Stimulated activated CD4-positive, alpha-beta T cell treated with anti-CD3 and anti-CD28 coated beads, TNF-alpha, amount 100 ng/mL, for 48 hours (primary cell): ENCODE data around the gene CPSF4L.

ENCODE experiments used
- DNase-seq, 3 donors: peaks; one replicate each; pipeline ENCODE4 v3.0.0-alpha.2; 2020; ENCODE audit warnings: low read depth in 3 of 3

The CPSF4L gene

DNA sequence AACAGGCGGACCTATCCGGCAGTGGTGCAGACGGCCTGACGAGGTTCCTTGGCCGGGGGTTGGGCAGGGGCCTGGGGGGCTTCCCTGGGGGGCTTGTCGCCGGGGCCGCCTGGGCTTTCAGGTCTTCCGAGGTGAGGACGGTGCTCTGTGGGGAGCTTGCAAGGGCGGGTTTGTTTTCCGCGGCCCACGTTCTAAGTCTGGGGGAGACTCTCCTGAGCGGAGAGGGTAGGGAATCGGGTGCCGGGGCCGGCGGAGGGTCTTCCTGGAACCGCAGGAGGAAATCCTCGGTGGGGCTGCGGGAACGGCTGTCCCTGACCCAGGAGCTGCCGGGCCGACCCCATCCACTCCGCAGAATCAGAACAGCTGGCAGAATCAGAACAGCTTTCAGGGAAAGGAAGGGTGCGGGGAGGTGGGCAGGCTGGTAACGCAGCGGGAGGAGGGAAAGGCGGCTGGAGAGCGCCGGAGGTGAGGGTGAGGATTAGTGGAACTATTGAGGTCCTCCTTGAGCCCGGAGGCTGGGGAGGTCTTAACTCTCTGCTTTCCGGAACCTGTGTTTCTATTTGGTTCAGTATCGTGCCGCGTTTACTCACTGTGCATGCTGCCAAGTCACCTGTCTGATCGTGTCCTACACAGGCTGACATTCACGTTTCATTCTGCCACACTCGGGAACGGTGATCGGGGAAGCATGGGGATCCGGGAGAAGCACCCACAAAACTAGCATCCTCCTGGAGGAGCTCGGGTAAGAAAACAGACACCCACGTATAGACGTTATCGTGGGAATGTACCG, 28.9 kb downstream of the CPSF4L start:
- peak in 2 of 3 donors; percentile 6 to 14 for DNase-seq

DNA sequence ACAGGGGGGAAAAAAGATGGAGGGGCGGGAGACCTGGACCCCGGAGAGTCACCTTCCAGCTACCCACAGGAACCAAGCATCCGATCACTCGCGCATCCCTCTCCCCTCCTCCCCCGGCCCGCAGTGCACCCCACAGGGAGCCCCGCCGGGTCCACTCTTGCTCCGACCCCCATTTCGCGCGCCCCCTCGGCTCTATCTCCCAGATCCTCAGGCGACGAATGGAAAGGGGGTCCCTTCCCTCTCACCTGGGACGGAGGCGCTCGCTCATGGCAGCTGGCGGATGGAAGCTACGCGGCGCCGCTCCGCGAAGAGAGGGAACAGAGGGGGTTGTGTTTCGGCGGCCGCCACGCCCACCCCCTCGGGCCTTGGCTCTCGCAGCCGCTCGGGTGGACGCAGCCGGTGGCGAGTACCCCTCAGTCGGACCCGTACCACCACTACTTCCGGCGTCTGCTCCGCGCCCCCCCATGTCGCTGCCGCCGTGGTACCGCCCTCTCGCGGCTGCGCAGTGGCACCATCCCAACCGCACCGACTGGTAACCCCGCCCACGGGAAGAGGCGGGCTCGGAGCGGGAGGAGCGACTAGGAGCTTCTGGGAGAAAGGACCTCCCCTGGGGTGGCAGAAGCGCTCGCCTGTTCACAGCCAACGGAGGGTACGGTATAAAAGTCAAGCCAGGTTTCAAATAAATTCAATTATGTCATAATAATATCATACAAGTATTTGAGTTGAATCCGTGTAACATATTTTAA, 29.7 kb downstream of the CPSF4L start:
- DNase-seq = peak; percentile 93 to 97 (median 97)

DNA sequence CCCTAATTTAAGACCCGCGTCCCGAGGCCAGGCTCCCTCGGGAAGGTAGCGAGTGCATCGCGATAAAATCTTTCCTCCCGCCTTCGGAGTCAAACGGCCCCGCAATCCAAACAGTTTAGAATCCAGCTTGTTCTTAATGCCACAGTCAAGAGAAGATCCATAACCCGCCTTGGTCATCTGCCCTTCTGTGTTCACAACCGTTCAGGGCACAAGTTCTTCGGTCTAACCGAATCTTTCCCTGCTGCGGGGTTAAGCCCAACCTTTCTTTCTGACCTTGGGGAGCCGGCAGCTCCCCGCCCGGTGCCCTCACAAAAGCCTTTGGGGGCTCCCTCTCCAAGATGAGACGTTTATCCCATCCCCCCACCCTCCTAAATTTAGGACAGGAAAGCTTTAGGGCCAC, 30.3 kb downstream of the CPSF4L start:
- DNase-seq = no peak

DNA sequence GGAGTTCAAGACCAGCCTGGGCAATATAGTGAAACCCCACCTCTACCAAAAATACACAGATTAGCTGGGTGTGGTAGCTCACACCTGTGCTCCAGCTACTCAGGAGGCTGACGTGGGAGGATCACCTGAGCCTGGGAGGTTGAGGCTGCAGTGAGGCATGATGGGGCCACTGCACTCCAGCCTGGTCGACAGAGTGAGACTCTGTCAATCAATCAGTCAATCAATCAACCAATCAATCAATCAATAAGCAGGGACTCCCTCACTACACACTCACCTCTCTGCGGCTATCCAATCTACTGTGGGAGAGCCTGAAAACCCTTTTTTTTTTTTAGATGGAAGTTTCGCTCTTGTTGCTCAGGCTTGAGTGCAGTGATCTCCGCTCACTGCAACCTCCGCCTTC, 31.6 kb downstream of the CPSF4L start:
- DNase-seq = no peak

DNA sequence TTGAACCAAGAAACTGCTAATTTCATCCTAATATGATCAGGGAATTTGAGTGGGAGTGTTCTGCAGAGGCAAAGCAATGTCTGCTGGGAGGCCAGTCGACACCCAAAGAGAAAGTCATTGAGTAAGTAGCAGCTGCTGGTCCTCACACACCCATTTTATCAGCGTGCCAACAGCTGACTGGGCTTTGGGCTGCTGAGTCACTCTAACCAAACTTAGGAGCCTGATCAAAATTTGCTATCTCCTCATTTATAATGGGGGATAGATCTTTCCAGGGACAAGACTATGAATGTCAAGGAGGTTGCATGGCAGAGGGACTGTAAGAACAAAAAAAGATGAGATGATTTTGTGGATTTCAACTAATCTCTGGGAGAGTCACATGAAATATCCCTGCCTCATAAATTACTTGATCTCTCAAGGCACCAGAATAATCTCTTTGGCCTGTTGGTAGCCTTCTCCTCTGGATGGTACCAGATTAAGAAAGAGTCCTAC, 32.9 kb downstream of the CPSF4L start:
- DNase-seq = peak in 1 of 3 donors; percentile 3

- DNase-seq = no peak
Measured at GRCh38 chr17:73227944-73228343, 33.7 kb downstream of the CPSF4L start.

GRCh38 chr17:73227379-73227778, 34.3 kb downstream of the CPSF4L start:
- no peak for DNase-seq

DNA sequence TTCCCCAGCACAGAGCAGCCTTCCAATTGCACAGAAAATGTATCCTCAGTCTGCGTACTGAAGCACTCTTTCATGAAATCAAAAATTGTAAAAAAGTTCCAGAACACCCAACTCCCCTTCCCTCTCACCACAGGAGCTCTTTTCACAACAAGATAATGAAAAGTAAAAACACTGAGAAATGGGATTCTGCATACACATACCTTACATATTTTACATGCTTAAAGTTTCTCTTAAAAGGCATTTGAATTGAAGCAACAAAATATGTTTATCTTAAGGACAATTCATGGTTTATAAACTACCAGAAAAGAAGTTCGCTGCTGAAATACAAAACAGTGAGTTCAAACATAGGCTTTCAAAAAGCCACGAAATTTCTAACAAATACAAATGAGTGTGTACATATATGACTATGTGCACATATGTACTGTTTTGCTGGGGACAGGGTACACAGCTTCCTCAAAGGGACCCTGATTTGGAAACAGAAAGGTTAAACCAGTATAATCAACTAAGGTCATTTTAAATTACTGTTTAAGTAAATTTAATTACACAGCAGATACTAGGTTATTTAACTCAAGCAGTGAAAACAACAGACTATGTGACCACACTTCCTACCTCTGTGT, 35.0 kb downstream of the CPSF4L start:
- no peak for DNase-seq

- no peak for DNase-seq
Measured at GRCh38 chr17:73224663-73225305, 36.9 kb downstream of the CPSF4L start.

GRCh38 chr17:73224237-73224636, 37.4 kb downstream of the CPSF4L start:
- no peak for DNase-seq

GRCh38 chr17:73223626-73224230, 38.0 kb downstream of the CPSF4L start:
- DNase-seq = no peak

DNA sequence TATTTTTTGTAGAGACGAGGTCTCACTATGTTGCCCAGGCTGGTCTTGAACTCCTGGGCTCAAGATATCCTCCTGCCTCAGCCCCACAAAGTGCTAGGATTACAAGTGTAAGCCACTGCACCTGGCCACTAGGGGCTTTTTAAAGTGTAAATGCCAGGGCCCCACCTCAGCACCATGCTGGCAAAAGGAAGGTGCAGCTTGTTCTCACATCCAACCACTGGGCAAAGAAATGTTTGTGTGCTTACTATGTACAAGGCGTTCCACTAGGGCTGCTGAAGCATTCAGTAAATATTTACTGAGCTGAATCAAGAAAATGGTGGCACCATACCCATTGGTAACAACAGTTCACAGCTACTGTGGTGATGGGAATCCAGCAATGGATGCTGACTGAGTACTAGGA, 46.2 kb downstream of the CPSF4L start:
- no peak for DNase-seq

DNA sequence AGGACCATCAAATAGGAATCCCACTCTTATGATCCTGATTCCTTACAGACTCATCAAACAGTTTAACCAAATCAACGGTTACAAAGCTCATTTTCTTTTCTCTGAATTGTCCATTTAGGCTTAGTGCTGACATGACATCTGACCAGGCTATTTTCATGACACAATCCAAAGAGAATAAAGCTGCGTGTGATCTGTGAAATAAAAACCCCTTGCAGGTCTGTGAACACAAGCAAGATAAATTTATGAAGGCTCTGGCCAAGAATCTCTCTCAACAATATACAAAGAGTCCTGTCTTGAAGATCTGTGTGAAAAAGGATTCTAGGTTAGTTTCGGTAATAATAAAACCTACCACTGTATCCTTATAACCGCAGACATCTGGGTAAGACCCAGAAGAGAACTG, 46.8 kb downstream of the CPSF4L start:
- DNase-seq = no peak

- DNase-seq = no peak
Measured at GRCh38 chr17:73214008-73214407, 47.7 kb downstream of the CPSF4L start.

GRCh38 chr17:73211745-73212144, 49.9 kb downstream of the CPSF4L start:
- peak in 1 of 3 donors; percentile 35 for DNase-seq

DNA sequence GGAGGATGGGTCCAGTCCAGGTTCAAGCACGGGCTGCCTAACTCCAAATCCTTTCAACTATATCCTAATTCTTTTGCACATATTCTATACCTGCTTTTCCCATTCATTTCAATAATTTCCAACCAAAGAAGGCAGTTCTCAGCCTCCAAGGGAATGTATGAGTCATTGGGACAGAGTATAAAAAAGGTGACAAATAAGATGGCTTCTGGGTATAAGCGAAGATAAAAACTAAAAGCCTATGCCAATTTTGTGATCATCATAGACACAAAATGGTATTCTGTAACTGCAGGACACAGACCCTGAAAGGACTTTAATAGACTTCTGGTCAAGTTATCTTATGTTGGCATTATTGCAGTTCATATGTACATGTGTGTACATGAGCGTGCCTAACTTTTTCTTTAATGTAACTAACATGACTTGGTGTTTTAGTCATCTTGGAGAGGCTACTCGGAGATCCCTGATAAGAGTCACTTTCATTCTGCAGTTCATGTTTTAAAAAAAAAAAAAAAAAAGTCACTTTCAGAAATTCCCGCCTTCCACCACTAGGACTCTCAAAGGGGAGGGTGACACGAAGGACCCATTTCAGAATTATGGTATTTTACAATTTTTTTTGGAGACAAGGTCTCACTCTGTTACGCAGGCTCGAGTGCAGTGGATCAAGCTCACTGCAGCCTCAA, 51.5 kb downstream of the CPSF4L start:
- DNase-seq = no peak

GRCh38 chr17:73209436-73209835, 52.2 kb downstream of the CPSF4L start:
- DNase-seq = no peak

GRCh38 chr17:73208139-73208827, 53.4 kb downstream of the CPSF4L start:
- DNase-seq = no peak

- no peak for DNase-seq
Measured at GRCh38 chr17:73205459-73205961, 56.2 kb downstream of the CPSF4L start.

DNA sequence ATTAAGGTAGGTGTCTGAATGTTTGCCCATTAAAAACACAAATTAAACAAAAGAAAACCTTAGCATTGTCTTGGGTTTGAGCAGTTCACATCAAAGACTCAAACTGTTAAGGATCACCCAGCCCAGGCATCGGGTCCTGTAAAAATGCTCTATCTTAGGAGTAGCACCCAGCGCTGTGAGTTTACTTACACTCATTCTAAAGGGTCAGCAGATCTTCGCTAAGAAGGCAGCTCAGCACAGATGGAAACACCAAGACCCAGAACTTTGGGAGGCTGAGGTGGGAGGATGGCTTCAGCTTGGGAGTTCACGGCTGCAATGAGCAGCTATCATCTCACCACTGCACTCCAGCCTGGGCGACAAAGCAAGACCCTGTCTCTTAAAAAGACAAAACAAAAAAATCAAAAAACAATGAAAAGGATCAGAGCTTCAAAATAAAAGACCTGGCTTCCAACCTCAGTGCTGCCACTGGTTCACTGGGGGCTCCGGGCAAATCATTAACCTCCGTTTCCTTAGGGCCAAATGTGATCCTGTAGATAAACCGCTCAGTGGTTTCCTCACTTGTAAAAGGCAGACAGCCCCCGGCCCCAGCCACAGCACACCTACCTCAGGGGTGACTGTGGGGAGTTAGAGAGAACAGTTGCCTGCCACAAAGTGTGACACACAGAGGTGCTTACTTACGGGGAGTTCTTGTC, 57.7 kb downstream of the CPSF4L start:
- no peak for DNase-seq
